HEK293T (cell line): ENCODE results near the gene TRIM15.

Experiments used
- HDGF ChIP-seq: fragments of 450-650 bp; IDR thresholded peaks from 2 replicates; pipeline ENCODE4 v1.6.1; 2017; ENCODE audit warnings: antibody characterized with exemption, borderline replicate concordance
- SP1 ChIP-seq: fragments of 450-650 bp; IDR thresholded peaks from 2 replicates; pipeline ENCODE4 v1.6.1; 2017

DNA sequence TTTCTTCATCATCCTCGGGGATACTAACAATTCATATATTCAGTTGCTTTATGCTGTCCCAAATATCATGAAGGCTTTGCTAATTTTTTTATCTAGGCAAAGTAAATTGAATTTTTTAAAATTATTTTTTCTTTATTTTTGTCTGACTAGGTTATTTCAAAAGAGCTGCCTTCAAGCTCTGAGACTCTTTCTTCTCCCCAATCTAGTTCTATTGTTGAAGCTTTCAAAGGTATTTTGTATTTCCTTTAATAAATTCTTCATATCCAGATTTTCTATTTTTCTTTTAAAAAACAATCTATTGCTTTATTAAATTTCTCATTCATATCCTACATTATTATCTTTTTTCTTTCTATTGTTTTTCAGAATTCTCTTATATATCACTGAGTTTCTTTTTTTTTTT, 16.8 kb downstream of the TRIM15 start:
- TF ChIP-seq SP1 (no peak), HDGF (no peak)
